H1 (cell line): Measurements from ENCODE around the gene PDPK1. TPM values are rescaled to one million over a fixed set of nuclear protein-coding genes. Genes with fewer than 3 reads are reported as not detected.
"Not testable (repeated sequence)": the region's sequence is repeated elsewhere in the genome, so short reads cannot be mapped to it uniquely, and the experiment has no call there.

Experiments used
- CTCF ChIA-PET: fragments of 300-600 bp; sonication (Branson Sonifier 250); formaldehyde crosslinking; loops from one replicate; lab custom pipeline; 2021; ENCODE audit not compliant: partially characterized antibody; lab: Charles Lee
- POLR2A ChIA-PET: fragments of 300-600 bp; sonication (Branson Sonifier 250); formaldehyde crosslinking; loops from one replicate; lab custom pipeline; 2021; ENCODE audit warnings: inconsistent platforms; ENCODE audit not compliant: partially characterized antibody; lab: Charles Lee
- DNase-seq, 2 experiments: peaks; one replicate each; pipeline versions ENCODE4 v3.0.0 to v3.0.0-alpha.2; 2010 to 2022; ENCODE audit warnings: low spot score in 2 of 2, low read depth in 1 of 2, mixed read lengths in 1 of 2
- FAIRE-seq: peaks from 2 replicates; lab custom pipeline; 2011; peaks lifted over from hg19 to GRCh38; lab: Jason Lieb, UNC
- H2AFZ ChIP-seq: 2 replicates; pipeline ENCODE4 v1.8.1; 2012; ENCODE audit warnings: low read length, inconsistent platforms
- H2AK5ac ChIP-seq: 2 replicates; pipeline ENCODE4 v1.6.1; 2013; ENCODE audit warnings: low read depth, low read length
- H2BK120ac ChIP-seq: replicated peaks from 2 replicates; pipeline ENCODE3; 2013; ENCODE audit warnings: low read depth, low read length, inconsistent platforms
- H2BK12ac ChIP-seq: 2 replicates; pipeline ENCODE4 v1.6.1; 2013; ENCODE audit warnings: low read depth, low read length
- H2BK15ac ChIP-seq: 2 replicates; pipeline ENCODE4 v1.6.1; 2013; ENCODE audit warnings: low read length
- H2BK20ac ChIP-seq: 2 replicates; pipeline ENCODE4 v1.6.1; 2013; ENCODE audit warnings: low read length
- H2BK5ac ChIP-seq: 2 replicates; pipeline ENCODE4 v1.6.1; 2013; ENCODE audit warnings: low read depth, low read length
- H3K14ac ChIP-seq: 2 replicates; pipeline ENCODE4 v1.6.1; 2013; ENCODE audit warnings: inconsistent platforms; ENCODE audit not compliant: insufficient read length
- H3K18ac ChIP-seq: 2 replicates; pipeline ENCODE4 v1.6.1; 2013; ENCODE audit warnings: low read length; ENCODE audit errors: extremely low read depth
- H3K23ac ChIP-seq: 2 replicates; pipeline ENCODE4 v1.6.1; 2013; ENCODE audit warnings: inconsistent platforms; ENCODE audit not compliant: insufficient read length
- H3K23me2 ChIP-seq: 2 replicates; pipeline ENCODE4 v1.6.1; 2013; ENCODE audit warnings: low read depth, low read length
- H3K27ac ChIP-seq: 2 replicates; pipeline ENCODE4 v1.6.1; 2011; ENCODE audit warnings: low read depth, low read length, inconsistent platforms
- H3K27me3 ChIP-seq, 4 experiments: replicated peaks in 1 of 4; 1 replicate in 1 of 4; 2 replicates in 3 of 4; pipeline versions ENCODE4 v1.6.1 to v1.8.1; 2011 to 2013; ENCODE audit warnings: low read length in 3 of 4, mild to moderate bottlenecking in 3 of 4, inconsistent platforms in 2 of 4, mixed read lengths in 2 of 4, moderate library complexity in 1 of 4; ENCODE audit not compliant: control insufficient read depth in 3 of 4, insufficient read depth in 3 of 4; ENCODE audit errors: extremely low read depth in 1 of 4
- H3K36me3 ChIP-seq, 4 experiments: 2 replicates each; pipeline versions ENCODE4 v1.6.1 to v1.8.1; 2011 to 2013; ENCODE audit warnings: mild to moderate bottlenecking in 4 of 4, low read length in 3 of 4, moderate library complexity in 2 of 4, control low read depth in 1 of 4, inconsistent platforms in 1 of 4; ENCODE audit not compliant: insufficient read depth in 4 of 4, control insufficient read depth in 2 of 4
- H3K4ac ChIP-seq: replicated peaks from 2 replicates; pipeline ENCODE3; 2013; ENCODE audit warnings: low read length, low read depth, mixed read lengths, inconsistent platforms; ENCODE audit not compliant: insufficient read length
- H3K4me1 ChIP-seq, 4 experiments: replicated peaks in 1 of 4; 1 replicate in 1 of 4; 2 replicates in 3 of 4; pipeline versions ENCODE4 v1.6.1 to v1.8.1; 2011 to 2013; ENCODE audit warnings: low read length in 3 of 4, inconsistent platforms in 2 of 4, mixed read lengths in 1 of 4; ENCODE audit not compliant: insufficient read depth in 4 of 4, control insufficient read depth in 3 of 4
- H3K4me2 ChIP-seq, 2 experiments: 2 replicates each; pipeline versions ENCODE4 v1.6.1 to v1.8.1; 2011 to 2013; ENCODE audit warnings: low read depth in 2 of 2, low read length in 2 of 2, control low read depth in 1 of 2, inconsistent platforms in 1 of 2, mild to moderate bottlenecking in 1 of 2; ENCODE audit not compliant: insufficient read depth in 1 of 2
- H3K4me3 ChIP-seq, 4 experiments: fragments of 200-600, 300-600 bp in 1 of 4; sonication (generic), shearing (Covaris generic), sonication (Bioruptor Twin) in 1 of 4; 2 replicates each; pipeline versions ENCODE4 v1.5.1 to v1.8.1; 2011 to 2016; ENCODE audit warnings: low read length in 4 of 4, low read depth in 3 of 4, control low read depth in 2 of 4, inconsistent platforms in 2 of 4, mild to moderate bottlenecking in 2 of 4, mixed read lengths in 1 of 4, moderate library complexity in 1 of 4; ENCODE audit not compliant: insufficient read depth in 2 of 4; ENCODE audit errors: extremely low read depth in 1 of 4
- H3K56ac ChIP-seq: replicated peaks from 2 replicates; pipeline ENCODE3; 2013; ENCODE audit warnings: low read depth, mild to moderate bottlenecking, mixed read lengths, low read length, inconsistent platforms; ENCODE audit not compliant: insufficient read length
- H3K79me1 ChIP-seq: 2 replicates; pipeline ENCODE4 v1.6.1; 2013; ENCODE audit warnings: low read depth, low read length, control low read depth
- H3K79me2 ChIP-seq, 2 experiments: 2 replicates each; pipeline versions ENCODE4 v1.6.1 to v1.8.1; 2012 to 2013; ENCODE audit warnings: low read length in 2 of 2, mild to moderate bottlenecking in 2 of 2, inconsistent platforms in 1 of 2; ENCODE audit not compliant: insufficient read depth in 2 of 2, control insufficient read depth in 1 of 2
- H3K9ac ChIP-seq, 4 experiments: replicated peaks in 1 of 4; 1 replicate in 1 of 4; 2 replicates in 3 of 4; pipeline versions ENCODE4 v1.6.1 to v1.8.1; 2011 to 2013; ENCODE audit warnings: low read depth in 3 of 4, low read length in 3 of 4, control low read depth in 2 of 4, mild to moderate bottlenecking in 2 of 4, moderate library complexity in 2 of 4, inconsistent platforms in 1 of 4; ENCODE audit errors: extremely low read depth in 1 of 4
- H3K9me3 ChIP-seq, 2 experiments: 2 replicates each; pipeline versions ENCODE4 v1.6.1 to v1.8.1; 2012 to 2013; ENCODE audit warnings: mild to moderate bottlenecking in 2 of 2, moderate library complexity in 2 of 2, control low read depth in 1 of 2, inconsistent platforms in 1 of 2, low read depth in 1 of 2, low read length in 1 of 2, mixed read lengths in 1 of 2; ENCODE audit not compliant: insufficient read depth in 2 of 2
- H4K20me1 ChIP-seq, 2 experiments: replicated peaks in 1 of 2; 2 replicates each; pipeline versions ENCODE3 to v1.8.1; 2011 to 2013; ENCODE audit warnings: inconsistent platforms in 2 of 2, low read length in 2 of 2, mild to moderate bottlenecking in 1 of 2; ENCODE audit not compliant: insufficient read depth in 2 of 2, control insufficient read depth in 1 of 2
- H4K5ac ChIP-seq: 2 replicates; pipeline ENCODE4 v1.6.1; 2013; ENCODE audit warnings: low read length, low read depth, mixed read lengths, inconsistent platforms; ENCODE audit not compliant: insufficient read length
- H4K8ac ChIP-seq: 2 replicates; pipeline ENCODE4 v1.8.0; 2013; ENCODE audit warnings: mild to moderate bottlenecking, moderate library complexity, low read length, inconsistent platforms; ENCODE audit not compliant: insufficient read depth; ENCODE audit errors: extremely low read depth
- H4K91ac ChIP-seq: replicated peaks from 2 replicates; pipeline ENCODE3; 2013; ENCODE audit warnings: low read length, mixed read lengths, inconsistent platforms; ENCODE audit not compliant: insufficient read length
- WGBS, 2 experiments: shearing (Covaris generic) in 1 of 2; methylation state at CpG; one replicate each; pipeline versions ENCODE4 v1.1.6 to v1.1.7; 2013 to 2015; ENCODE audit warnings: low lambda C conversion rate in 2 of 2, mixed read lengths in 2 of 2, inconsistent platforms in 1 of 2, low coverage in 1 of 2, missing lambda C conversion rate in 1 of 2; ENCODE audit not compliant: insufficient replicate concordance in 2 of 2, insufficient coverage in 1 of 2, insufficient read length in 1 of 2; ENCODE audit errors: extremely low coverage in 1 of 2, missing lambda C conversion rate in 1 of 2; 5-methylcytosine and 5-hydroxymethylcytosine counted together
- polyA plus RNA-seq, 7 experiments: library from polyadenylated mRNA; depleted of rRNA in 3 of 7; stranded (reverse) in 5 of 7; unstranded in 2 of 7; fragments of >200 nt in 5 of 7; fragments of 200-250 nt in 2 of 7; gene quantifications; 1 replicate in 5 of 7; 2 replicates in 1 of 7; 4 replicates in 1 of 7; pipeline versions ENCODE4 v1.2.1 to v1.2.3, GENCODE V29; 2011 to 2013; ENCODE audit warnings: missing spikeins in 2 of 7, mixed read lengths in 2 of 7
- total RNA-seq: library from RNA; stranded (reverse); fragmentation: NEBNext Ultra II Directional; extraction: Animal tissue kit (Norgen Biotek cat#: 25700); gene quantifications from 2 replicates; pipeline ENCODE4 v1.2.1, GENCODE V29; 2021

PDPK1 gene
- total and polyA plus RNA-seq, 2 of the 8 experiments (the other 6 are each of a cell fraction or from before 2014, with no cell fraction given), result 17.1 to 27.8 TPM

GRCh38 chr16:2543771-2544170 lies 6.0 kb downstream of the PDPK1 start:
- not testable (repeated sequence) for H3K36me3 ChIP-seq, H4K5ac ChIP-seq, H3K9me3 ChIP-seq, H3K56ac ChIP-seq, DNase-seq, H3K23ac ChIP-seq, H2BK120ac ChIP-seq, H2BK5ac ChIP-seq, H4K91ac ChIP-seq, H3K4me2 ChIP-seq, H3K27ac ChIP-seq, H3K4me3 ChIP-seq, H3K27me3 ChIP-seq, H3K18ac ChIP-seq, H3K4me1 ChIP-seq, H2AFZ ChIP-seq, H3K14ac ChIP-seq, H4K20me1 ChIP-seq, H3K4ac ChIP-seq, H3K79me1 ChIP-seq, H2BK12ac ChIP-seq, H2BK20ac ChIP-seq, H3K23me2 ChIP-seq, H2BK15ac ChIP-seq, H4K8ac ChIP-seq, H3K9ac ChIP-seq, FAIRE-seq, H2AK5ac ChIP-seq
- ChIA-PET POLR2A (interaction anchor here (0.6 to 1.4 kb wide), 2 partner anchors 11 to 399 kb away, joined by 3 to 4 read pairs; no protein-coding TSS in a partner anchor), CTCF (interaction anchor here (0.7 to 1.0 kb wide), 2 partner anchors 24 to 52 kb away, joined by 3 read pairs; partner anchors contain the start of gene AMDHD2)
- peaks cover 0 to 45% of the 10 kb centered on the region in 2 experiments; a peak in 2 of 4 replicates for H3K79me2 ChIP-seq
- WGBS, 2 experiments, result 83% methylated on average over 11 of the region's 14 CpGs; no CpG with 5 or more reads in 1 of the 2 experiments

DNA sequence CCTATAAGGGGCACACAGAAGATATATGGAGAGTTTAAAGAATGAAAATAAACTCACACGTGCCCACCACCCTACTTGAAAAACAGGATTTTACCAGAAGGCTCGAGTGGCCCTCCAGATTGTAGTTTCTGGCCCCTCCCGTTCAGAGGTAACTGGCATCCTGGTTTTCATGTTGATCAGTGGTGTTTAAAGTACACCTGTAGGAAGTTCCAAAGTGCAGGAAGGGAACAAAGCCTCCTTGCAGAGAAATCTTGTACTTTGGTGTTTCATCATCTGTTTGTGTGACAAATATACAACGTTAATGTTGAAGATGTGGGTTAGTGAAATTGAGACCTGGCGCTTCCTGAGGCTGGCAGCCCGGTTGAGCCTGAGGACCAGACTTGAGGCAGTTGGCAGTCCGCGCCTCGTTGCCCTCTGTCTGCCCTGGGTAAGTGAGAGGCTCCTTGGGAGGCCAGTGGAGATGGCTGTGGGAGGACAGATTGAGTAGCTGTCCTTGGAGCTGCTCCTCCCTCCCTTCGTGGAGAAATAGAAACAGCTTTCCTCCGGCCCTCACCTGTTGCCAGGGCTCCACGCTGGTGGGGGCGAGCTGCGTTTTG lies 12.6 kb downstream of the PDPK1 start:
- FAIRE-seq, result not testable (repeated sequence)

More for the DNA sequence above, 12.6 kb downstream of the PDPK1 start:
- H4K20me1 ChIP-seq, H2BK120ac ChIP-seq, H4K91ac ChIP-seq, H3K23me2 ChIP-seq, H4K8ac ChIP-seq, H3K9me3 ChIP-seq, H2BK20ac ChIP-seq, H4K5ac ChIP-seq, H3K79me1 ChIP-seq, H3K27me3 ChIP-seq, H3K4me2 ChIP-seq, H3K9ac ChIP-seq, H3K36me3 ChIP-seq, H2AFZ ChIP-seq, H3K18ac ChIP-seq, H3K4me1 ChIP-seq, POLR2A ChIA-PET, DNase-seq, H3K14ac ChIP-seq, H3K27ac ChIP-seq, H3K23ac ChIP-seq, H3K4me3 ChIP-seq, H2AK5ac ChIP-seq, H3K56ac ChIP-seq, CTCF ChIA-PET, H2BK5ac ChIP-seq, H3K4ac ChIP-seq, H2BK15ac ChIP-seq, H2BK12ac ChIP-seq: not testable (repeated sequence)
- H3K79me2 ChIP-seq, result peaks cover 0 to 14% of the 10 kb centered on the region in 2 experiments; a peak in 2 of 4 replicates
- no CpG with 5 or more reads among the region's 14 CpGs for WGBS, 2 experiments
